Epithelial cell of esophagus (primary cell): ENCODE measurements around the gene GATA5.

Experiments
- DNase-seq: peaks from one replicate; pipeline ENCODE4 v3.0.0; 2010; ENCODE audit warnings: low read depth
- H3K4me3 ChIP-seq: 2 replicates; pipeline ENCODE4 v1.5.1; 2011; ENCODE audit warnings: mild to moderate bottlenecking, low read length, control low read depth
- CTCF ChIP-seq: IDR thresholded peaks from 2 replicates; pipeline ENCODE4 v1.5.1; 2011; ENCODE audit warnings: low read depth, mild to moderate bottlenecking, low read length, control low read depth, inconsistent platforms; ENCODE audit not compliant: insufficient read depth; ENCODE audit errors: missing control alignments

The GATA5 gene, protein sequence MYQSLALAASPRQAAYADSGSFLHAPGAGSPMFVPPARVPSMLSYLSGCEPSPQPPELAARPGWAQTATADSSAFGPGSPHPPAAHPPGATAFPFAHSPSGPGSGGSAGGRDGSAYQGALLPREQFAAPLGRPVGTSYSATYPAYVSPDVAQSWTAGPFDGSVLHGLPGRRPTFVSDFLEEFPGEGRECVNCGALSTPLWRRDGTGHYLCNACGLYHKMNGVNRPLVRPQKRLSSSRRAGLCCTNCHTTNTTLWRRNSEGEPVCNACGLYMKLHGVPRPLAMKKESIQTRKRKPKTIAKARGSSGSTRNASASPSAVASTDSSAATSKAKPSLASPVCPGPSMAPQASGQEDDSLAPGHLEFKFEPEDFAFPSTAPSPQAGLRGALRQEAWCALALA

GRCh38 chr20:62475772-62476055 is at the start of gene GATA5:
TSS of gene GATA5 (minus strand) at chr20:62475995. CDS start at chr20:62475521, 474 bp downstream.
- no peak for TF ChIP-seq CTCF
- no peak for DNase-seq
- H3K4me3 ChIP-seq, result no peak within 1 kb of the TSS

DNA sequence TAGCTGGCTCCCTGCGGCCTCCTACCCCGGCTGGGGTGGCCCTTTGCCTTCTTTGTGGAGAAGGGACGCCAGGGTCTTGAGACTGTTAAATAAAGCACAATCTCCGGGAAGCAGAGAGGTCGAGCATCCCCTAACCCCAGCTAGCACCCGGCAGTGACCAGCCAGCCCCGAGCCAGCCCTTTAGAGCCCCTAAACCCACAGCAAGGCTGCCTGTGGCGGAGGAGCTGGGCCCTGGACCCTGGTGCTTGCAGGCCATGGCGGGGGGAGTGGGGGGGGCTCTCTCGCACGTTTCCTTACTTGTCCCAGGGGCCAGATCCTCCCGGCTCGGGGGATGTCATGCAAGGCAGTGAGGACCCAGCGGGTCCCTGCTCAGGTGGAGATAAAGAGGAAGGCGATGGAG is 49.2 kb upstream of the GATA5 start:
- DNase-seq, result no peak
- H3K4me3 ChIP-seq, result no peak overlapping the region
- TF ChIP-seq CTCF, result no peak

GRCh38 chr20:62524505-62524911 is 48.7 kb upstream of the GATA5 start:
- TF ChIP-seq CTCF, result no peak
- no peak overlapping the region for H3K4me3 ChIP-seq
- DNase-seq, result no peak

- DNase-seq, result no peak
- H3K4me3 ChIP-seq, result no peak overlapping the region
- TF ChIP-seq CTCF, result no peak
Measured at GRCh38 chr20:62523473-62524203, 47.8 kb upstream of the GATA5 start.

DNA sequence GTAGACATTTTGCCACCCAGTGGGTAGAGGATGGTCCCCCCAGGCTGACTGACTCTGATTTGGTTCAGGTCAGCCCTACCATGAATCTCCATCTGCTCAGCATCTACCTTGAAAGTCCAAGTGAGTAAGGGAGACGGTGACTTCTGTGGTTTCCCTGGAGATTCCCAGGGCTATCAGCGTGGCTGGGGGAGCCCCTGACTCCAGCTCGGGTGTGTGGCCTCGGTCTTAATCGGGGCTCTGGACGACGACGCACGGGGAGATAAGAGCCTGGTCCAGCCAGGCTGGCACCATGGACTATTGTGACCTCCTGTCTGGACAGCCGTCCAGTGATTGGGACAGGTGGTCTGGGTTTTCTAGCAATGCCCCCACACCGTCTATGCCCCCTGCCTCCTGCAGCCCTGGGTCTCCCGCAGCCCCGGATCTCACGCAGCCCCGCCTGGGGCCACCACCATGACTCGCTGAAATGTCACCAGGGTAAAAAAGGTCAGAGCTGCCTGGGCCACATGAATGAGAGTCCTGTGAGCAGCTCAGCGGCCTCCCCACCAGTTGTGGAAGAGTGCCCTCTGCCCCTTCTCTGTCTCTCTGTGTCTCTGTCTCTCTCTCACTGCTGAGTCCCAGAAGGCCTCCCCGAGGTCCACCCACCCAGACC is 47.1 kb upstream of the GATA5 start:
- H3K4me3 ChIP-seq, result no peak overlapping the region
- no peak for TF ChIP-seq CTCF
- no peak for DNase-seq

GRCh38 chr20:62519826-62520225 is 44.0 kb upstream of the GATA5 start:
- H3K4me3 ChIP-seq, result no peak overlapping the region
- DNase-seq, result no peak
- no peak for TF ChIP-seq CTCF
